ENCODE results near the gene GPC5. TPM values are rescaled to one million over a fixed set of nuclear protein-coding genes. Genes with fewer than 3 reads are reported as not detected.
A peak's percentile ranks its signal among the peaks of the same experiment; 100 is the strongest.
"Not testable (repeated sequence)": the region's sequence is repeated elsewhere in the genome, so short reads cannot be mapped to it uniquely, and the experiment has no call there.

The GPC5 gene
- total RNA-seq, 1 experiment from 2014 or later: not detected

GRCh38 chr13:91774397-91774796, 376.0 kb downstream of the GPC5 start:
- BruUV-seq (replicated peaks): no TSS peak
- no peaks in the 10 kb centered on the region for H3K36me3 Mint-ChIP-seq (ENCODE audit: insufficient read depth, unreplicated experiment)
- no peaks in the 10 kb centered on the region for H3K27me3 Mint-ChIP-seq (ENCODE audit: unreplicated experiment)
- intact Hi-C loops (cut with micrococcal nuclease; ENCODE audit: unreplicated experiment): no loop called here
- CTCF ChIA-PET: no interaction called here
- peaks cover 2% of the 10 kb centered on the region for H3K9me3 Mint-ChIP-seq (ENCODE audit: low read depth, unreplicated experiment)
- no peak overlapping the region for H3K27ac Mint-ChIP-seq (ENCODE audit: unreplicated experiment)
- H3K4me3 Mint-ChIP-seq (ENCODE audit: low read depth, unreplicated experiment): no peak overlapping the region
- TF ChIP-seq CTCF (IDR thresholded peaks at IDR 0.05; ENCODE audit: unreplicated experiment): no peak
- DNase-seq: no peak
- no peaks in the 10 kb centered on the region for H3K4me1 Mint-ChIP-seq (ENCODE audit: low read depth, unreplicated experiment)

GRCh38 chr13:91776611-91777193, 378.3 kb downstream of the GPC5 start:
- TF ChIP-seq CTCF (IDR thresholded peaks at IDR 0.05; ENCODE audit: unreplicated experiment): no peak
- H3K4me3 Mint-ChIP-seq (ENCODE audit: low read depth, unreplicated experiment): no peak overlapping the region
- intact Hi-C loops (cut with micrococcal nuclease; ENCODE audit: unreplicated experiment): no loop called here
- no peaks in the 10 kb centered on the region for H3K36me3 Mint-ChIP-seq (ENCODE audit: insufficient read depth, unreplicated experiment)
- no peaks in the 10 kb centered on the region for H3K27me3 Mint-ChIP-seq (ENCODE audit: unreplicated experiment)
- peaks cover 2% of the 10 kb centered on the region for H3K9me3 Mint-ChIP-seq (ENCODE audit: low read depth, unreplicated experiment)
- no TSS peak for BruUV-seq (replicated peaks)
- no peak overlapping the region for H3K27ac Mint-ChIP-seq (ENCODE audit: unreplicated experiment)
- H3K4me1 Mint-ChIP-seq (ENCODE audit: low read depth, unreplicated experiment): no peaks in the 10 kb centered on the region
- no peak for DNase-seq
- CTCF ChIA-PET: no interaction called here

- no peak for DNase-seq
- no peaks in the 10 kb centered on the region for H3K27me3 Mint-ChIP-seq (ENCODE audit: unreplicated experiment)
- no peaks in the 10 kb centered on the region for H3K36me3 Mint-ChIP-seq (ENCODE audit: insufficient read depth, unreplicated experiment)
- intact Hi-C loops (cut with micrococcal nuclease; ENCODE audit: unreplicated experiment): no loop called here
- H3K9me3 Mint-ChIP-seq (ENCODE audit: low read depth, unreplicated experiment): peaks cover 2% of the 10 kb centered on the region
- H3K4me3 Mint-ChIP-seq (ENCODE audit: low read depth, unreplicated experiment): peak overlapping the region; percentile 44
- no peaks in the 10 kb centered on the region for H3K4me1 Mint-ChIP-seq (ENCODE audit: low read depth, unreplicated experiment)
- no peak for TF ChIP-seq CTCF (IDR thresholded peaks at IDR 0.05; ENCODE audit: unreplicated experiment)
- no peak overlapping the region for H3K27ac Mint-ChIP-seq (ENCODE audit: unreplicated experiment)
- no TSS peak for BruUV-seq (replicated peaks)
- CTCF ChIA-PET: no interaction called here
Observed at GRCh38 chr13:91778123-91778522, 379.7 kb downstream of the GPC5 start.

GRCh38 chr13:91781982-91782691, 383.7 kb downstream of the GPC5 start:
- not testable (repeated sequence) for DNase-seq; H3K4me1 Mint-ChIP-seq (ENCODE audit: low read depth, unreplicated experiment); H3K9me3 Mint-ChIP-seq (ENCODE audit: low read depth, unreplicated experiment); H3K4me3 Mint-ChIP-seq (ENCODE audit: low read depth, unreplicated experiment); H3K27me3 Mint-ChIP-seq (ENCODE audit: unreplicated experiment); BruUV-seq (replicated peaks); H3K36me3 Mint-ChIP-seq (ENCODE audit: insufficient read depth, unreplicated experiment); H3K27ac Mint-ChIP-seq (ENCODE audit: unreplicated experiment)
- intact Hi-C loops (cut with micrococcal nuclease; ENCODE audit: unreplicated experiment): loop anchor here (2.0 kb wide), 1 partner anchor 403 kb away; no protein-coding TSS in a partner anchor
- CTCF ChIA-PET: interaction anchor here (0.9 kb wide), 1 partner anchor 401 kb away, joined by 4 read pairs; no protein-coding TSS in a partner anchor
